ENCODE measurements around the gene IRF2BPL. TPM values are rescaled to one million over a fixed set of nuclear protein-coding genes. Genes with fewer than 3 reads are reported as not detected.
A peak's percentile ranks its signal among the peaks of the same experiment; 100 is the strongest.

IRF2BPL gene
- total and polyA plus RNA-seq, 2 donors from 2014 or later: 15.7 to 97.1 TPM

DNA sequence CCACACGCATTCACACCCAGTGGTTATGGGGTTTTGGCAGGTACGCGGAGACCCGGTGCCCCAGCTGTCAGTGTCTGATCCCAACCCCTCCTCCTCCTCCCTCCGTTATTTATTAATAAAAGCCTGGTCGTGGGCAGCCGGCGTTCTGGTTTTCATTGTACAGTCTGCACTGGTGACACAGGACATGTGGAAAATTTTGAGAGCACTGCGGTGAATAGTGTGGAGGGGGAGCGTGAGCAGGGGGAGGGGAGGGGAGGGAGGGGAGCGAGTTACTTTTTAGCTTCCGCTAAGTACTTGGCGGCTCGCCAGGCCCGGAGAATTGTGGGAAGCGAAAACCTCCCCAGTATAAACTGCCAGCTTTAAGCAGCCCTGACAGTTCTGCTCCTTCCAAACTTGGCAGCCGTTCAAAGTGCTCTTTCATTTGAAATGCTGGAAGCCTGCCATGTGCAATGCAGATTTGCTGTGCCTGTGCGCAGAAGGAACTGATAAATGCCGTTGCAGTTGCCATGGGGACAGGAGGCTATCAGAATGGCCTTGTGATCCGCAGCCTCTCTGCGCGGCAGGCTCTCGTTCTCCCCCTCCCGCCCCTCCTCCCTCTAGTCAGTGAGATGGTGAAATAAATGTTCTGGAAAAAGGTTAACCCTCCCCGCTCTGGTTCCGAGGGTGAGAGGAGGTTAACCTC, 11.7 kb upstream of the IRF2BPL start:
- intact Hi-C loops (cut with DNase I): no loop called here
- Histone ChIP-seq H3K9me3 (ENCODE audit: control insufficient read depth in 2 of 3, insufficient read depth in 1 of 3, low read length in 3 of 3) (no peaks in the 10 kb centered on the region), H3K36me3 (ENCODE audit: control insufficient read depth in 2 of 3, insufficient read depth in 3 of 3, low read length in 3 of 3) (no peaks in the 10 kb centered on the region), H3K27ac (ENCODE audit: low read depth in 2 of 2, low read length in 2 of 2) (peak overlapping the region; percentile 92 to 96), H3K27me3 (ENCODE audit: control insufficient read depth, insufficient read depth, low read length) (no peaks in the 10 kb centered on the region), H3K4me1 (ENCODE audit: control insufficient read depth in 2 of 3, insufficient read depth in 2 of 3, low read depth in 1 of 3, low read length in 3 of 3) (peaks cover 45 to 66% (median 51%) of the 10 kb centered on the region in 3 donors), H3K9ac (ENCODE audit: low read length in 3 of 3) (peak overlapping the region; percentile 2 to 70 (median 10)), H3K4me3 (ENCODE audit: low read length in 3 of 3) (peak overlapping the region; percentile 22 to 50 (median 40))
- peak; percentile 98 to 100 (median 99) for DNase-seq
- TF ChIP-seq, protein P1, sequence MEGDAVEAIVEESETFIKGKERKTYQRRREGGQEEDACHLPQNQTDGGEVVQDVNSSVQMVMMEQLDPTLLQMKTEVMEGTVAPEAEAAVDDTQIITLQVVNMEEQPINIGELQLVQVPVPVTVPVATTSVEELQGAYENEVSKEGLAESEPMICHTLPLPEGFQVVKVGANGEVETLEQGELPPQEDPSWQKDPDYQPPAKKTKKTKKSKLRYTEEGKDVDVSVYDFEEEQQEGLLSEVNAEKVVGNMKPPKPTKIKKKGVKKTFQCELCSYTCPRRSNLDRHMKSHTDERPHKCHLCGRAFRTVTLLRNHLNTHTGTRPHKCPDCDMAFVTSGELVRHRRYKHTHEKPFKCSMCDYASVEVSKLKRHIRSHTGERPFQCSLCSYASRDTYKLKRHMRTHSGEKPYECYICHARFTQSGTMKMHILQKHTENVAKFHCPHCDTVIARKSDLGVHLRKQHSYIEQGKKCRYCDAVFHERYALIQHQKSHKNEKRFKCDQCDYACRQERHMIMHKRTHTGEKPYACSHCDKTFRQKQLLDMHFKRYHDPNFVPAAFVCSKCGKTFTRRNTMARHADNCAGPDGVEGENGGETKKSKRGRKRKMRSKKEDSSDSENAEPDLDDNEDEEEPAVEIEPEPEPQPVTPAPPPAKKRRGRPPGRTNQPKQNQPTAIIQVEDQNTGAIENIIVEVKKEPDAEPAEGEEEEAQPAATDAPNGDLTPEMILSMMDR (IDR thresholded peaks at IDR 0.05; ENCODE audit: borderline replicate concordance, extremely low read depth, insufficient read depth): no peak
- no peak for FAIRE-seq

DNA sequence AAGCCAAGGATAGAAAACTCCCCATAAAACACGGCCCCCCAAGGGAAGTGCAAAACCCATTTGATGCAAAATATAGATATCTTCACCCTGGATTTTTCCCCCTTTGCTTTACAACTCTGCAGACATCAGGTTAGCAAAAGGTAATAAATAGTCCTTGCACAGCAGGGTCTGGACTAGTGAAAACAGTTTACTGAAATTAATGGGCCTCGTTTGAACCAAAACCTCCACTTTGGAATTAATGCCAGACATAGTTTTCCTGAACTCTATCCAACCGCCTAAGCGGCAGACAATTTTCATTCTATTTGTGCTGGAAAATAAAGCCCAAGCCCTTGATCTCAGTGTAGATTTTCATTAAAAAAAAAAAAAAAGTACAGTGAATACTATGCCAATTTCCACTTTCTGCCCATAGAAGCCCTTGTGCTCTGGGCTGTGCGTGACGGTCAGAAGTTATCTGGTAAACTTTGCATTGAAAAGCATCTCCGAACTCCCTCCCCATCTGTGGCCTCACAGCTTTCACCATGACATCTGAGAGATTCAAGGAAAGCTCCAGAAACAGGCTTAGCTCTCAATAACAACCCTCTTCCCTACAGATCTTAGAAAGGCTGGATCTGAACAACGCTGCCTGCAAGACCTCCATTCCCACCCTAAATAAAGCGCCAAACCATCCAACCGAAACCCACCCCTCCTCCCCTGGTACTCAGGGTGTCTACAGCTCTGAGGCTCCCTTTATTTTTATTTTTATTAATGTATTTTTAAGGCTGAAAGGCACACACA, 11.0 kb upstream of the IRF2BPL start:
- H3K4me1 ChIP-seq (ENCODE audit: control insufficient read depth in 2 of 3, insufficient read depth in 2 of 3, low read depth in 1 of 3, low read length in 3 of 3): peaks cover 45 to 59% (median 47%) of the 10 kb centered on the region in 3 donors
- no peaks in the 10 kb centered on the region for H3K36me3 ChIP-seq (ENCODE audit: control insufficient read depth in 2 of 3, insufficient read depth in 3 of 3, low read length in 3 of 3)
- peak overlapping the region; percentile 2 to 23 (median 8) for H3K9ac ChIP-seq (ENCODE audit: low read length in 3 of 3)
- TF ChIP-seq, protein P1 (IDR thresholded peaks at IDR 0.05; ENCODE audit: borderline replicate concordance, extremely low read depth, insufficient read depth): no peak
- no peak for FAIRE-seq
- H3K4me3 ChIP-seq (ENCODE audit: low read length in 3 of 3): peak overlapping the region; percentile 7 to 29 (median 28)
- peak overlapping the region; percentile 82 to 92 for H3K27ac ChIP-seq (ENCODE audit: low read depth in 2 of 2, low read length in 2 of 2)
- intact Hi-C loops (cut with DNase I): no loop called here
- H3K9me3 ChIP-seq (ENCODE audit: control insufficient read depth in 2 of 3, insufficient read depth in 1 of 3, low read length in 3 of 3): no peaks in the 10 kb centered on the region
- DNase-seq: peak in 4 of 5 donors; percentile 22 to 81 (median 49)
- H3K27me3 ChIP-seq (ENCODE audit: control insufficient read depth, insufficient read depth, low read length): no peaks in the 10 kb centered on the region

DNA sequence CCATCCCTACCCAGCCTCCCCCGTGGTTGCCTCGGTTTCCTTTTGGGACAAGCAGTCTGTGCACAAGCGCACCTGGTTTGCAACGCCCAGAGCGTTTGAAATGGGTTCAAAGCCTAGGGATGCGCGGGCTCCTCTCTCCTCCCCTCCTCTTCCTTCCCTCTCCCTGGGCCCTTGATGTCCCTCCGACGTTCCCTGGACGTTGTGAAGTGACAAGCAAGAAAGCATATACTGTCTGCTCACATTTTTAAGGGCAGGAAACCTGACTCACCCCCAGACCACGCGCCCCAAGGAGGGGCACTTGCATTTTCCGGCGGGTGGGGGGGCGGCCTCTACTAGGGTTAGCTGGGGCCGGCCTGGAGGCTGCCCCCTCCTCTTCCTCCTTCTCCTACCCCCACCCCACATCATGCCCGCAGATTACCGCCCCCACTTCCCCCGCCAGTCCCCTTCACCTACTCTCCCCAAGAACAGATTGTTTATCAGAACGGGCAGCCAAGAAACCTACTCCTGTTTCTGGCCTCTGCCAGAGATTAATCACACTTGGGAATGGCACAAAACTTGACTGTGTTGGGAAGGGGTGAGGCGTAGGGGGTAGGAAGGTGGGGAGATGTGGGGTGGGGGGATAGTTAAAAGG, 9.5 kb upstream of the IRF2BPL start:
- intact Hi-C loops (cut with DNase I): no loop called here
- Histone ChIP-seq H3K27me3 (ENCODE audit: control insufficient read depth, insufficient read depth, low read length) (no peaks in the 10 kb centered on the region), H3K4me3 (ENCODE audit: low read length in 3 of 3) (no peak overlapping the region), H3K36me3 (ENCODE audit: control insufficient read depth in 2 of 3, insufficient read depth in 3 of 3, low read length in 3 of 3) (no peaks in the 10 kb centered on the region), H3K9me3 (ENCODE audit: control insufficient read depth in 2 of 3, insufficient read depth in 1 of 3, low read length in 3 of 3) (no peaks in the 10 kb centered on the region), H3K4me1 (ENCODE audit: control insufficient read depth in 2 of 3, insufficient read depth in 2 of 3, low read depth in 1 of 3, low read length in 3 of 3) (peaks cover 41 to 45% (median 42%) of the 10 kb centered on the region in 3 donors), H3K27ac (ENCODE audit: low read depth in 2 of 2, low read length in 2 of 2) (peak overlapping the region; percentile 82 to 92), H3K9ac (ENCODE audit: low read length in 3 of 3) (peak overlapping the region in 1 of 3 donors; percentile 23)
- TF ChIP-seq, protein P1 (IDR thresholded peaks at IDR 0.05; ENCODE audit: borderline replicate concordance, extremely low read depth, insufficient read depth): no peak
- DNase-seq: peak in 4 of 5 donors; percentile 61 to 80 (median 74)
- FAIRE-seq: no peak

Measured in kidney (tissue), 14 donors.